Neural crest cell (in vitro differentiated cells): ENCODE data around the gene TYMS. TPM values are rescaled to one million over a fixed set of nuclear protein-coding genes. Genes with fewer than 3 reads are reported as not detected.

Experiments
- DNase-seq: peaks from one replicate; pipeline ENCODE4 v3.0.0; 2021; ENCODE audit warnings: low read depth, mixed read lengths, low spot score
- H3K27ac Mint-ChIP-seq: one replicate; pipeline ENCODE4 v1.8.0; 2021; ENCODE audit warnings: mild to moderate bottlenecking, mixed read lengths; ENCODE audit not compliant: unreplicated experiment
- H3K27me3 Mint-ChIP-seq: 2 replicates; pipeline ENCODE4 v1.8.0; 2021; ENCODE audit warnings: low read depth, mild to moderate bottlenecking, mixed read lengths
- H3K36me3 Mint-ChIP-seq: 2 replicates; pipeline ENCODE4 v1.8.0; 2021; ENCODE audit warnings: low read depth, mild to moderate bottlenecking, mixed read lengths
- H3K4me1 Mint-ChIP-seq: 2 replicates; pipeline ENCODE4 v1.8.0; 2021; ENCODE audit warnings: mixed read lengths
- H3K4me3 Mint-ChIP-seq: one replicate; pipeline ENCODE4 v1.8.0; 2021; ENCODE audit warnings: mild to moderate bottlenecking, mixed read lengths
- H3K9me3 Mint-ChIP-seq: 2 replicates; pipeline ENCODE4 v1.8.0; 2021; ENCODE audit warnings: mixed read lengths
- total RNA-seq: library from RNA; stranded (reverse); gene quantifications from 2 replicates; pipeline ENCODE4 v1.2.1, GENCODE V29; 2021
- TF ChIP-seq, protein P1 (sequence below): fragments of 200-600 bp; sonication (generic); conservative IDR thresholded peaks from 2 replicates; pipeline ENCODE4 v1.5.0; 2021; ENCODE audit warnings: antibody characterized with exemption, mild to moderate bottlenecking

TYMS gene
- total RNA-seq, 1 donor from 2014 or later: 268 TPM

DNA sequence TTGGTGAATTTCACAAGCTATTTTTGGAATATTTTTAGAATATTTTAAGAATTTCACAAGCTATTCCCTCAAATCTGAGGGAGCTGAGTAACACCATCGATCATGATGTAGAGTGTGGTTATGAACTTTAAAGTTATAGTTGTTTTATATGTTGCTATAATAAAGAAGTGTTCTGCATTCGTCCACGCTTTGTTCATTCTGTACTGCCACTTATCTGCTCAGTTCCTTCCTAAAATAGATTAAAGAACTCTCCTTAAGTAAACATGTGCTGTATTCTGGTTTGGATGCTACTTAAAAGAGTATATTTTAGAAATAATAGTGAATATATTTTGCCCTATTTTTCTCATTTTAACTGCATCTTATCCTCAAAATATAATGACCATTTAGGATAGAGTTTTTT, 15.9 kb downstream of the TYMS start:
- H3K9me3 Mint-ChIP-seq: no peaks in the 10 kb centered on the region
- no peaks in the 10 kb centered on the region for H3K4me1 Mint-ChIP-seq
- TF ChIP-seq, protein P1, sequence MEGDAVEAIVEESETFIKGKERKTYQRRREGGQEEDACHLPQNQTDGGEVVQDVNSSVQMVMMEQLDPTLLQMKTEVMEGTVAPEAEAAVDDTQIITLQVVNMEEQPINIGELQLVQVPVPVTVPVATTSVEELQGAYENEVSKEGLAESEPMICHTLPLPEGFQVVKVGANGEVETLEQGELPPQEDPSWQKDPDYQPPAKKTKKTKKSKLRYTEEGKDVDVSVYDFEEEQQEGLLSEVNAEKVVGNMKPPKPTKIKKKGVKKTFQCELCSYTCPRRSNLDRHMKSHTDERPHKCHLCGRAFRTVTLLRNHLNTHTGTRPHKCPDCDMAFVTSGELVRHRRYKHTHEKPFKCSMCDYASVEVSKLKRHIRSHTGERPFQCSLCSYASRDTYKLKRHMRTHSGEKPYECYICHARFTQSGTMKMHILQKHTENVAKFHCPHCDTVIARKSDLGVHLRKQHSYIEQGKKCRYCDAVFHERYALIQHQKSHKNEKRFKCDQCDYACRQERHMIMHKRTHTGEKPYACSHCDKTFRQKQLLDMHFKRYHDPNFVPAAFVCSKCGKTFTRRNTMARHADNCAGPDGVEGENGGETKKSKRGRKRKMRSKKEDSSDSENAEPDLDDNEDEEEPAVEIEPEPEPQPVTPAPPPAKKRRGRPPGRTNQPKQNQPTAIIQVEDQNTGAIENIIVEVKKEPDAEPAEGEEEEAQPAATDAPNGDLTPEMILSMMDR: no peak
- H3K27me3 Mint-ChIP-seq: no peaks in the 10 kb centered on the region
- peaks cover 35% of the 10 kb centered on the region for H3K36me3 Mint-ChIP-seq
- no peak for DNase-seq
- H3K27ac Mint-ChIP-seq: no peak overlapping the region
- no peak overlapping the region for H3K4me3 Mint-ChIP-seq

DNA sequence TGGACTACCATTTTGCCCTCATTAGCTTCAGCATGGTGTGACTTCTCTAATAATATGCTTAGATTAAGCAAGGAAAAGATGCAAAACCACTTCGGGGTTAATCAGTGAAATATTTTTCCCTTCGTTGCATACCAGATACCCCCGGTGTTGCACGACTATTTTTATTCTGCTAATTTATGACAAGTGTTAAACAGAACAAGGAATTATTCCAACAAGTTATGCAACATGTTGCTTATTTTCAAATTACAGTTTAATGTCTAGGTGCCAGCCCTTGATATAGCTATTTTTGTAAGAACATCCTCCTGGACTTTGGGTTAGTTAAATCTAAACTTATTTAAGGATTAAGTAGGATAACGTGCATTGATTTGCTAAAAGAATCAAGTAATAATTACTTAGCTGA, 16.3 kb downstream of the TYMS start:
- Mint-ChIP-seq H3K36me3 (peaks cover 30% of the 10 kb centered on the region), H3K27ac (no peak overlapping the region), H3K9me3 (no peaks in the 10 kb centered on the region), H3K4me3 (no peak overlapping the region), H3K4me1 (no peaks in the 10 kb centered on the region), H3K27me3 (no peaks in the 10 kb centered on the region)
- DNase-seq: no peak
- TF ChIP-seq, protein P1: no peak

DNA sequence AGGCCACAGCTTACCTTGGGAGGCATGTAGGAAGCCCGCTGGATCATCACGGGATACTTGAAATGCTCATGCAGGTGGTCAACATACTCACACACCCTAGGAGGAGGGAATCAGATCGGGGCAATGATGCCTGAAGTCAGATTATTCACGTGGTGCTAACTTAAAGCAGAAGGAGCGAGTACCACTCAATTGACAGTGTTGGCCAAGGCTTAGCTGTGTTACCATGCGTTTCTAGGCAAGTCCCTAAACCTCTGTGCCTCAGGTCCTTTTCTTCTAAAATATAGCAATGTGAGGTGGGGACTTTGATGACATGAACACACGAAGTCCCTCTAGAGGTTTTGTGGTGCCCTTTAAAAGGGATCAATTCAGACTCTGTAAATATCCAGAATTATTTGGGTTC, 17.9 kb downstream of the TYMS start:
- Mint-ChIP-seq H3K27ac (peak overlapping the region; percentile 90), H3K9me3 (no peaks in the 10 kb centered on the region), H3K27me3 (no peaks in the 10 kb centered on the region), H3K4me3 (no peak overlapping the region), H3K4me1 (no peaks in the 10 kb centered on the region), H3K36me3 (peaks cover 22% of the 10 kb centered on the region)
- TF ChIP-seq, protein P1: no peak
- no peak for DNase-seq

DNA sequence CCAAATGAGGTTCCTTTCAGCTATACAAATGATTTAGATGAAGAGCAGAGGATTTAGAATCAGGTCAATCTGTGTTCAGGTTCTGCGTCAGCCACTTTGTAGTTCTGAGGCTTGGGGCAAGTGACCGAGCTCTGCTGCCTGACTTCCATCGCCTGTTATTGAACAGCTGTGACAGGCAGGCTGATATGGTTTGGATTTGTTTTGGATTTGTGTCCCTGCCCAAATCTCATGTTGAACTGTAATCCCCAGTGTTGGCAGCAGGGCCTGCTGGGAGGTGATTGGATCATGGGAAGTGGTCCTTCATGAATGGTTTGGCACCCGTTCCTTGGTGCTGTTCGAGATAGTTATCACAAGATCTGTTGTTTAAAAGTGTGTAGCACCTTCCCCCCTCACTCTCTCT, 18.6 kb downstream of the TYMS start:
- H3K4me1 Mint-ChIP-seq: no peaks in the 10 kb centered on the region
- no peak overlapping the region for H3K27ac Mint-ChIP-seq
- no peaks in the 10 kb centered on the region for H3K9me3 Mint-ChIP-seq
- H3K27me3 Mint-ChIP-seq: no peaks in the 10 kb centered on the region
- no peak for DNase-seq
- H3K36me3 Mint-ChIP-seq: peaks cover 15% of the 10 kb centered on the region
- no peak overlapping the region for H3K4me3 Mint-ChIP-seq
- TF ChIP-seq, protein P1: no peak

DNA sequence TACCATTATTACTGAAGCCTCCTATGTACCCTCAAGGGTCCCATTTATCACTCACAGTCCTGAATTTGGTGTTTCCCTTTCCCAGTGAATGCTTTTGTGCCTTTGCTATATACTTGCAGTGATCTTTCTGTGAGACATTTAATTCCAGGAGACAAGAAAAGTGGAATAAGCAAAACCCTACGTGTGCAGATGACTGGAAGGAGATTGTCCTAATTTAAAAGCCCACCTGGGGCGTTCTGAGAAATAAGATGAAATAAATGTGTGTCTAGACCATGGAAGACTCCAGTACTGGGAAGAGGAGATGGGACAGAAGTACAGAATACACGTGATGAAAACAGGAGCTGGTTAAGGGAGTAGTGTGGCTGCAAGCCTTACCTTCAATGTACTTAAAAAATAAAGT, 19.3 kb downstream of the TYMS start:
- no peak for DNase-seq
- Mint-ChIP-seq H3K36me3 (peaks cover 14% of the 10 kb centered on the region), H3K4me3 (no peak overlapping the region), H3K4me1 (no peaks in the 10 kb centered on the region), H3K27ac (no peak overlapping the region), H3K9me3 (no peaks in the 10 kb centered on the region), H3K27me3 (no peaks in the 10 kb centered on the region)
- TF ChIP-seq, protein P1: no peak

DNA sequence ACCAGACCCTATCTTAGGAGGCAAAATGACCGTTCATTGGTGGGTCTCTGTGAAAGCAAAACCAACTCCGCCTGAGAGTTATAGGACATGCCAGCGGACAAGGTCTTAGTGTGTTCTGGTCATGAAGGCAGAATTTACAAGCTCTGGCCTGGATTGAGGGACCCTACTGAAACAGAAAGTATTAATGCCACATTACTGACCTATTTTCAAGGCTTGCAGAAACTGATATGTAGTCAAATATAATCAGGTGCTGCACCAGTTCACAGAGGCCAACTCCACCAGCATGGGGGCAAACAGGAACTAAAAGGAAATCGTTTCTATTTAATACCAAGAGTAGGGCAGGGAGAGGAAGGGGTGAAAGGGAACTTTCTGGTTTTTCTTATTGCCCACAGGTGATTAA, 19.7 kb downstream of the TYMS start:
- DNase-seq: no peak
- no peaks in the 10 kb centered on the region for H3K4me1 Mint-ChIP-seq
- H3K9me3 Mint-ChIP-seq: no peaks in the 10 kb centered on the region
- H3K27ac Mint-ChIP-seq: no peak overlapping the region
- no peaks in the 10 kb centered on the region for H3K27me3 Mint-ChIP-seq
- H3K4me3 Mint-ChIP-seq: no peak overlapping the region
- TF ChIP-seq, protein P1: no peak
- peaks cover 17% of the 10 kb centered on the region for H3K36me3 Mint-ChIP-seq
